HepG2 (cell line): ENCODE data around the gene FMNL2. TPM values are rescaled to one million over a fixed set of nuclear protein-coding genes. Genes with fewer than 3 reads are reported as not detected.

ENCODE experiments used
- CAMTA2 ChIP-seq: sonication (generic); formaldehyde crosslinking; IDR thresholded peaks from 2 replicates; pipeline ENCODE4 v1.4.0; 2020; ENCODE audit warnings: mild to moderate bottlenecking, missing genetic modification reagents, borderline replicate concordance
- DNMT1 ChIP-seq: sonication (generic); formaldehyde crosslinking; IDR thresholded peaks from 2 replicates; pipeline ENCODE4 v1.5.1; 2020; ENCODE audit warnings: mild to moderate bottlenecking, missing genetic modification reagents
- ELF1 ChIP-seq: sonication (generic); formaldehyde crosslinking; IDR thresholded peaks from 2 replicates; pipeline ENCODE4 v1.4.0; 2020; ENCODE audit warnings: missing genetic modification reagents
- ELF4 ChIP-seq: sonication (generic); formaldehyde crosslinking; IDR thresholded peaks from 2 replicates; pipeline ENCODE4 v1.5.0; 2020; ENCODE audit warnings: missing genetic modification reagents, mild to moderate bottlenecking, moderate library complexity, borderline replicate concordance
- FOXJ3 ChIP-seq: sonication (generic); formaldehyde crosslinking; IDR thresholded peaks from 2 replicates; pipeline ENCODE4 v1.4.0; 2020; ENCODE audit warnings: missing genetic modification reagents, mild to moderate bottlenecking, borderline replicate concordance
- HCFC1 ChIP-seq: fragments of 150-350 bp; IDR thresholded peaks from 2 replicates; pipeline ENCODE4 v1.6.1; 2014; ENCODE audit warnings: low read depth, low read length
- MBNL3 ChIP-seq: fragments of 250-450 bp; sonication (Bioruptor Pico); conservative IDR thresholded peaks from 2 replicates; pipeline ENCODE4 v1.8.0; 2022; ENCODE audit warnings: mild to moderate bottlenecking, inconsistent platforms
- MYNN ChIP-seq: sonication (generic); formaldehyde crosslinking; IDR thresholded peaks from 2 replicates; pipeline ENCODE4 v1.4.0; 2020; ENCODE audit warnings: mild to moderate bottlenecking, low read depth, missing genetic modification reagents
- NBN ChIP-seq: fragments of 450-650 bp; conservative IDR thresholded peaks from 2 replicates; pipeline ENCODE4 v1.6.1; 2017
- RARA ChIP-seq: IDR thresholded peaks from 2 replicates; pipeline ENCODE4 v1.6.1; 2016; ENCODE audit warnings: missing genetic modification reagents, missing compliant biosample characterization
- RFX1 ChIP-seq: fragments of 450-650 bp; IDR thresholded peaks from 2 replicates; pipeline ENCODE4 v1.6.1; 2017
- RFXAP ChIP-seq: sonication (generic); formaldehyde crosslinking; IDR thresholded peaks from 2 replicates; pipeline ENCODE4 v1.4.0; 2020; ENCODE audit warnings: missing genetic modification reagents, borderline replicate concordance
- RNF2 ChIP-seq: fragments of 450-650 bp; conservative IDR thresholded peaks from 2 replicates; pipeline ENCODE4 v1.6.1; 2016; ENCODE audit warnings: low read depth
- SMAD9 ChIP-seq: sonication (generic); formaldehyde crosslinking; IDR thresholded peaks from 2 replicates; pipeline ENCODE4 v1.5.1; 2020; ENCODE audit warnings: mild to moderate bottlenecking, missing genetic modification reagents
- SYNCRIP ChIP-seq: fragments of 200-400 bp; formaldehyde crosslinking; IDR thresholded peaks from 2 replicates; pipeline ENCODE4 v1.6.1; 2018; ENCODE audit warnings: mild to moderate bottlenecking, low read depth, low read length; ENCODE audit not compliant: insufficient read depth
- TAF15 ChIP-seq: fragments of 200-400 bp; formaldehyde crosslinking; IDR thresholded peaks from one replicate; pipeline ENCODE4 v1.6.1; 2018; ENCODE audit warnings: mild to moderate bottlenecking, low read depth, low read length; ENCODE audit not compliant: poor library complexity, severe bottlenecking
- TBP ChIP-seq: sonication (generic); formaldehyde crosslinking; IDR thresholded peaks from 2 replicates; pipeline ENCODE4 v1.5.0; 2020; ENCODE audit warnings: missing genetic modification reagents
- ZKSCAN1 ChIP-seq: fragments of 150-350 bp; IDR thresholded peaks from 2 replicates; pipeline ENCODE4 v1.6.1; 2014; ENCODE audit warnings: low read length
- ZKSCAN5 ChIP-seq: sonication (generic); formaldehyde crosslinking; IDR thresholded peaks from 2 replicates; pipeline ENCODE4 v1.5.1; 2020; ENCODE audit warnings: mild to moderate bottlenecking, missing genetic modification reagents
- ZKSCAN8 ChIP-seq: IDR thresholded peaks from 2 replicates; pipeline ENCODE4 v1.6.1; 2016; ENCODE audit warnings: borderline replicate concordance, missing genetic modification reagents, missing compliant biosample characterization
- ZMAT3 ChIP-seq: sonication (generic); formaldehyde crosslinking; conservative IDR thresholded peaks from 2 replicates; pipeline ENCODE4 v1.7.0; 2021; ENCODE audit warnings: missing genetic modification reagents
- ZNF251 ChIP-seq: sonication (generic); formaldehyde crosslinking; IDR thresholded peaks from 2 replicates; pipeline ENCODE4 v1.9.0; 2021; ENCODE audit warnings: mild to moderate bottlenecking, missing genetic modification reagents
- ZNF546 ChIP-seq: sonication (generic); formaldehyde crosslinking; conservative IDR thresholded peaks from 2 replicates; pipeline ENCODE4 v1.8.1; 2023; ENCODE audit warnings: mild to moderate bottlenecking, missing genetic modification reagents
- ZNF570 ChIP-seq: sonication (generic); formaldehyde crosslinking; IDR thresholded peaks from 2 replicates; pipeline ENCODE4 v1.4.0; 2020; ENCODE audit warnings: mild to moderate bottlenecking, missing genetic modification reagents, borderline replicate concordance
- ZNF607 ChIP-seq: sonication (generic); formaldehyde crosslinking; IDR thresholded peaks from 2 replicates; pipeline ENCODE4 v1.5.1; 2020; ENCODE audit warnings: missing genetic modification reagents, mild to moderate bottlenecking, borderline replicate concordance
- ZNF724P ChIP-seq: sonication (generic); formaldehyde crosslinking; IDR thresholded peaks from 2 replicates; pipeline ENCODE4 v1.8.0; 2022; ENCODE audit warnings: missing genetic modification reagents, borderline replicate concordance
- ZNF766 ChIP-seq: sonication (generic); formaldehyde crosslinking; IDR thresholded peaks from 2 replicates; pipeline ENCODE4 v1.5.0; 2020; ENCODE audit warnings: missing genetic modification reagents, borderline replicate concordance
- ZNF776 ChIP-seq: sonication (generic); formaldehyde crosslinking; IDR thresholded peaks from 2 replicates; pipeline ENCODE4 v1.4.0; 2020; ENCODE audit warnings: mild to moderate bottlenecking, missing genetic modification reagents
- ZSCAN25 ChIP-seq: sonication (generic); formaldehyde crosslinking; IDR thresholded peaks from 2 replicates; pipeline ENCODE4 v1.8.0; 2022; ENCODE audit warnings: mild to moderate bottlenecking, missing genetic modification reagents
- polyA plus RNA-seq, 8 experiments: library from polyadenylated mRNA; depleted of rRNA in 3 of 8; stranded (reverse) in 7 of 8; unstranded in 1 of 8; fragments of >200 nt; fragmentation: Illumina TruSeq in 4 of 8; extraction: Trizol in 4 of 8; gene quantifications; 2 replicates each; pipeline versions ENCODE4 v1.2.1 to v1.2.3, GENCODE V29; 2011 to 2016; ENCODE audit warnings: low read depth in 4 of 8, missing spikeins in 1 of 8, mixed read lengths in 1 of 8; ENCODE audit not compliant: insufficient read depth in 1 of 8
- total RNA-seq, 5 experiments: library from RNA; depleted of rRNA; stranded (reverse); fragments of >200 nt; fragmentation: Illumina TruSeq; extraction: Trizol; gene quantifications; 2 replicates each; pipeline ENCODE4 v1.2.3, GENCODE V29; 2016; ENCODE audit warnings: low read depth in 1 of 5
- TF ChIP-seq, protein P1 (sequence below): sonication (generic); formaldehyde crosslinking; IDR thresholded peaks from 2 replicates; pipeline ENCODE4 v1.4.0; 2020; ENCODE audit warnings: missing genetic modification reagents, mild to moderate bottlenecking, borderline replicate concordance
- TF ChIP-seq, protein P2 (sequence below): sonication (generic); formaldehyde crosslinking; IDR thresholded peaks from 2 replicates; pipeline ENCODE4 v1.4.0; 2020; ENCODE audit warnings: missing genetic modification reagents, borderline replicate concordance

The FMNL2 gene
- total and polyA plus RNA-seq, 2 of the 13 experiments (the other 11 are each of a cell fraction or from before 2014, with no cell fraction given): 66.5 to 67.7 TPM

DNA sequence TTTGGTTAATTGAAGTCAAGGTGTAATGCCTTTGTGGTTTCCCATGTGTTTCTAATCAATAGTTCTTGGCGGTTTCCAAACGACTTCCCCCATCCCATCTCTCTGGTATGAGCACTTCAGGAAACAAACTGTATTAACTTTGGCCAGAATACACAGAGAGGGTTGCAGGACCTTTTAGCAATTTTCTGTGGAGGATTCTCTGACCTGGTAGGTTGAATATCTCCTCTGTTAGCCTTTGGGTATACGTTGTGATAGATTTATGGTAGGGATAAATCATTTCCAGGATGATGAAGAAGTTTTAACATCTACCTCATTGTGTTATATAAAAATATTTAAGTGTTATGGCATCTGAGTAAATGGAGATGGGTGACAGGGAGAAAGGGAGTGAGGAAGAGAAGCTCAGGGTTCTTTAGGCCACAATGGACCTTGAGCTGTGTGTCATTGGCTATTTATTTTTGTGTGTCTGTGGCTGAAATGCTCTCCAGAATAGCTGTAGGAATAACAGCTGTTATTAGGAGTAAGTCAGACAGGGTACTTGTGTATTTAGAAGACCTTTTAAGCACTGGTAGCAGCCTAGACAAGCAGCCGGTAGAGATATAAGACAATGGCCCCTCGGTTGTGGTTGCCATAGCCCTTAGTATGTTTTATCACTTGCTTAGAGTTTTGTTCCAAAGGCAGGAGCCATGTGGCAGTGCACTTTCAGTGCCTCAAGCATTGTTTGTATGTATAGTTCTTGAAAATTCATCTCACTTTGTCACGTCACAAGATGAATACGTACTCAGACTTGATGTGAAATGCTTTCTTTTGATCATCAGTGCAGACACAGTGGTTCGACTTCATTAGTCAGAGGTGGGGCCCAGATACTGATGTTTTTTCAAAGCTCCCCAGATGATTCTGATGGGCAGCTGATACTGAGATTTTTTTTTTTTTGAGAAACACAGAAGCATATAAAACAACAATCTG, 91.1 kb downstream of the FMNL2 start (continued):
- no peak for TF ChIP-seq CAMTA2 (CRISPR knock-in tag)
- TF ChIP-seq, protein P1, sequence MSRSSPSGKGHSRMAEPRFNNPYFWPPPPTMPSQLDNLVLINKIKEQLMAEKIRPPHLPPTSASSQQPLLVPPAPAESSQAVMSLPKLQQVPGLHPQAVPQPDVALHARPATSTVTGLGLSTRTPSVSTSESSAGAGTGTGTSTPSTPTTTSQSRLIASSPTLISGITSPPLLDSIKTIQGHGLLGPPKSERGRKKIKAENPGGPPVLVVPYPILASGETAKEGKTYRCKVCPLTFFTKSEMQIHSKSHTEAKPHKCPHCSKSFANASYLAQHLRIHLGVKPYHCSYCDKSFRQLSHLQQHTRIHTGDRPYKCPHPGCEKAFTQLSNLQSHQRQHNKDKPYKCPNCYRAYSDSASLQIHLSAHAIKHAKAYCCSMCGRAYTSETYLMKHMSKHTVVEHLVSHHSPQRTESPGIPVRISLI (CRISPR knock-in tag): no peak
- TF ChIP-seq TBP (CRISPR knock-in tag): no peak
- no peak; the same call in 1 of the 2 replicates for TF ChIP-seq ZNF607
- no peak for TF ChIP-seq ELF1 (CRISPR knock-in tag)
- no peak; the same call in 1 of the 2 replicates for TF ChIP-seq ZKSCAN8 (CRISPR knock-in tag)
- TF ChIP-seq TAF15: no peak
- TF ChIP-seq ZNF766 (CRISPR knock-in tag): no peak
- TF ChIP-seq RARA (CRISPR knock-in tag): peak; percentile 54
- TF ChIP-seq, protein P2, sequence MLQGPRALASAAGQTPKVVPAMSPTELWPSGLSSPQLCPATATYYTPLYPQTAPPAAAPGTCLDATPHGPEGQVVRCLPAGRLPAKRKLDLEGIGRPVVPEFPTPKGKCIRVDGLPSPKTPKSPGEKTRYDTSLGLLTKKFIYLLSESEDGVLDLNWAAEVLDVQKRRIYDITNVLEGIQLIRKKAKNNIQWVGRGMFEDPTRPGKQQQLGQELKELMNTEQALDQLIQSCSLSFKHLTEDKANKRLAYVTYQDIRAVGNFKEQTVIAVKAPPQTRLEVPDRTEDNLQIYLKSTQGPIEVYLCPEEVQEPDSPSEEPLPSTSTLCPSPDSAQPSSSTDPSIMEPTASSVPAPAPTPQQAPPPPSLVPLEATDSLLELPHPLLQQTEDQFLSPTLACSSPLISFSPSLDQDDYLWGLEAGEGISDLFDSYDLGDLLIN (CRISPR knock-in tag): no peak
- no peak for TF ChIP-seq ZNF251
- TF ChIP-seq ZNF570: no peak
- TF ChIP-seq FOXJ3: peak; percentile 60; the same call in 1 of the 2 replicates
- no peak for TF ChIP-seq ZNF546 (CRISPR knock-in tag)
- no peak for TF ChIP-seq SYNCRIP
- TF ChIP-seq RFX1: no peak
- no peak for TF ChIP-seq ELF4 (CRISPR knock-in tag)
- no peak for TF ChIP-seq DNMT1 (CRISPR knock-in tag)
- TF ChIP-seq MBNL3 (CRISPR knock-in tag): no peak
- TF ChIP-seq RNF2: no peak
- no peak for TF ChIP-seq SMAD9 (CRISPR knock-in tag)
- peak; percentile 27; the same call in 1 of the 2 replicates for TF ChIP-seq ZSCAN25 (CRISPR knock-in tag)
- TF ChIP-seq ZKSCAN5 (CRISPR knock-in tag): no peak
- no peak for TF ChIP-seq ZMAT3 (CRISPR knock-in tag)
- TF ChIP-seq MYNN (CRISPR knock-in tag): no peak
- TF ChIP-seq ZKSCAN1: no peak
- no peak for TF ChIP-seq NBN
- TF ChIP-seq HCFC1: no peak
- TF ChIP-seq RFXAP (CRISPR knock-in tag): 0 out of 2 replicates have a peak, but pooled peaks have one; percentile 61
- TF ChIP-seq ZNF776 (CRISPR knock-in tag): no peak
- no peak for TF ChIP-seq ZNF724P
